SK-N-SH treated with all-trans-retinoic acid at 6 μM for 48 hours (cell line): ENCODE measurements around the gene GATAD2A.

Experiments
- ARNTL ChIP-seq: fragments of 450-650 bp; formaldehyde crosslinking; IDR thresholded peaks from 2 replicates; pipeline ENCODE4 v1.5.0; 2020; ENCODE audit warnings: low read depth, mild to moderate bottlenecking, moderate library complexity, borderline replicate concordance
- BACH2 ChIP-seq: fragments of 250-450 bp; sonication (Bioruptor Pico); IDR thresholded peaks from 2 replicates; pipeline ENCODE4 v1.9.0; 2021; ENCODE audit warnings: mild to moderate bottlenecking, borderline replicate concordance
- CREB5 ChIP-seq: fragments of 250-450 bp; sonication (Bioruptor Pico); IDR thresholded peaks from 2 replicates; pipeline ENCODE4 v1.5.1; 2020; ENCODE audit warnings: low read depth, mild to moderate bottlenecking, moderate library complexity
- CSDC2 ChIP-seq: fragments of 250-450 bp; sonication (Bioruptor Pico); IDR thresholded peaks from 2 replicates; pipeline ENCODE4 v1.5.0; 2020; ENCODE audit warnings: mild to moderate bottlenecking, moderate library complexity
- ESRRG ChIP-seq: fragments of 250-450 bp; sonication (Bioruptor Pico); IDR thresholded peaks from 2 replicates; pipeline ENCODE4 v1.6.1; 2021; ENCODE audit warnings: mild to moderate bottlenecking
- OSR1 ChIP-seq: fragments of 250-450 bp; sonication (Bioruptor Pico); IDR thresholded peaks from 2 replicates; pipeline ENCODE4 v1.8.0; 2022; ENCODE audit warnings: moderate library complexity, mild to moderate bottlenecking, inconsistent platforms
- PATZ1 ChIP-seq: fragments of 250-450 bp; sonication (Bioruptor Pico); IDR thresholded peaks from 2 replicates; pipeline ENCODE4 v1.8.0; 2020; ENCODE audit warnings: mild to moderate bottlenecking, moderate library complexity, borderline replicate concordance
- POU6F1 ChIP-seq: fragments of 250-450 bp; sonication (Bioruptor Pico); IDR thresholded peaks from 2 replicates; pipeline ENCODE4 v1.8.0; 2021; ENCODE audit warnings: low read depth, mild to moderate bottlenecking, moderate library complexity, borderline replicate concordance
- PPARA ChIP-seq: fragments of 250-450 bp; sonication (Bioruptor Pico); IDR thresholded peaks from 2 replicates; pipeline ENCODE4 v1.5.0; 2020; ENCODE audit warnings: mild to moderate bottlenecking, borderline replicate concordance
- RARB ChIP-seq: fragments of 250-450 bp; sonication (Bioruptor Pico); IDR thresholded peaks from 2 replicates; pipeline ENCODE4 v1.8.0; 2021; ENCODE audit warnings: mild to moderate bottlenecking, moderate library complexity
- TOX ChIP-seq: fragments of 250-450 bp; sonication (Bioruptor Pico); IDR thresholded peaks from 2 replicates; pipeline ENCODE4 v1.8.0; 2021; ENCODE audit warnings: mild to moderate bottlenecking, moderate library complexity, borderline replicate concordance
- TSHZ2 ChIP-seq: fragments of 250-450 bp; sonication (Bioruptor Pico); IDR thresholded peaks from 2 replicates; pipeline ENCODE4 v1.5.0; 2020; ENCODE audit warnings: mild to moderate bottlenecking, moderate library complexity
- ZFP3 ChIP-seq: fragments of 250-450 bp; sonication (Bioruptor Pico); IDR thresholded peaks from 2 replicates; pipeline ENCODE4 v1.5.0; 2020; ENCODE audit warnings: mild to moderate bottlenecking, moderate library complexity
- ZNF70 ChIP-seq: fragments of 450-650 bp; formaldehyde crosslinking; IDR thresholded peaks from 2 replicates; pipeline ENCODE4 v1.5.0; 2020; ENCODE audit warnings: mild to moderate bottlenecking, moderate library complexity

GRCh38 chr19:19447536-19448237 lies 42.2 kb downstream of the GATAD2A start:
- TF ChIP-seq TOX: no peak
- no peak for TF ChIP-seq TSHZ2 (CRISPR knock-in tag)
- no peak for TF ChIP-seq ARNTL
- TF ChIP-seq PATZ1: no peak
- no peak for TF ChIP-seq CSDC2 (CRISPR knock-in tag)
- TF ChIP-seq OSR1: no peak
- TF ChIP-seq POU6F1 (CRISPR knock-in tag): no peak
- no peak for TF ChIP-seq CREB5
- no peak for TF ChIP-seq BACH2 (CRISPR knock-in tag)
- no peak for TF ChIP-seq ZFP3 (CRISPR knock-in tag)
- TF ChIP-seq RARB (CRISPR knock-in tag): no peak
- no peak for TF ChIP-seq ESRRG (CRISPR knock-in tag)
- no peak for TF ChIP-seq ZNF70 (CRISPR knock-in tag)
- no peak for TF ChIP-seq PPARA
